NT2/D1 (cell line): ENCODE data around the gene TPP2.

Source experiments
- DNase-seq: peaks from one replicate; pipeline ENCODE4 v3.0.0-alpha.2; 2011; ENCODE audit warnings: low read depth, low spot score
- H3K27me3 ChIP-seq: 2 replicates; pipeline ENCODE4 v1.6.0; 2011; ENCODE audit warnings: mild to moderate bottlenecking; ENCODE audit not compliant: insufficient read length, insufficient read depth
- H3K36me3 ChIP-seq: 2 replicates; pipeline ENCODE4 v1.6.1; 2011; ENCODE audit warnings: mild to moderate bottlenecking, low read length, mixed read lengths; ENCODE audit not compliant: insufficient read depth, insufficient read length
- H3K4me1 ChIP-seq: 2 replicates; pipeline ENCODE4 v1.5.1; 2011; ENCODE audit not compliant: insufficient read depth, insufficient read length
- H3K4me3 ChIP-seq: 2 replicates; pipeline ENCODE4 v1.5.1; 2011; ENCODE audit warnings: low read depth; ENCODE audit not compliant: insufficient read length
- H3K9ac ChIP-seq: 2 replicates; pipeline ENCODE4 v1.6.0; 2011; ENCODE audit warnings: low read depth; ENCODE audit not compliant: insufficient read length
- H3K9me3 ChIP-seq: 2 replicates; pipeline ENCODE4 v1.5.1; 2011; ENCODE audit warnings: mild to moderate bottlenecking, low read length; ENCODE audit not compliant: insufficient read depth
- SUZ12 ChIP-seq: IDR thresholded peaks from 2 replicates; pipeline ENCODE4 v1.6.1; 2011; ENCODE audit not compliant: insufficient read length, insufficient read depth; ENCODE audit errors: extremely low read depth
- YY1 ChIP-seq: IDR thresholded peaks from 2 replicates; pipeline ENCODE4 v1.6.1; 2011; ENCODE audit not compliant: insufficient read length, insufficient read depth
- ZNF274 ChIP-seq: IDR thresholded peaks from 2 replicates; pipeline ENCODE4 v1.6.1; 2011; ENCODE audit warnings: mild to moderate bottlenecking, low read depth, low read length

TPP2 gene

GRCh38 chr13:102563267-102563666 is 33.5 kb upstream of the TPP2 start:
- TF ChIP-seq YY1: no peak
- no peak for TF ChIP-seq ZNF274
- no peak for TF ChIP-seq SUZ12
- no peaks in the 10 kb centered on the region for H3K36me3 ChIP-seq
- H3K9me3 ChIP-seq: no peaks in the 10 kb centered on the region
- no peaks in the 10 kb centered on the region for H3K4me1 ChIP-seq
- H3K9ac ChIP-seq: no peak overlapping the region
- H3K27me3 ChIP-seq: no peaks in the 10 kb centered on the region
- no peak for DNase-seq
- no peak overlapping the region for H3K4me3 ChIP-seq

DNA sequence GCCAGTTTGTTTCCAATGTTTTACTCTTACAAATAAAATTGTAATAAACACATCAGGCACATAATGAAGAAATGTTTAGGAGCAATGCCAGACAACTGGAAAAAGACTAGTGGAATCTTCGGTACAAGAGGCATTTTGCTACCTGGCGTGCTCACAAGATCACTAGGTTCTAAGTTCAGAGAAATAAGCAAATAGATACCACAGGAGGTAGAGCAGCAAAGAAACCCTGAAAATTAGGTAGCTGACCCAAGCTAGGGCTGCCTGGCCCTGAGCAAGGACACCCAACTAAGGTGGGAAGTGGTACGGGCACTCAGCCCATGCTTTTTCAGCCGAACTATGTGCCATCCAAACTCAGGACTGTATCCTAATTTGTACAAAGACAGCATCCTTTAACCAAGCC is 32.2 kb upstream of the TPP2 start:
- Histone ChIP-seq H3K9ac (no peak overlapping the region), H3K36me3 (no peaks in the 10 kb centered on the region), H3K9me3 (no peaks in the 10 kb centered on the region), H3K4me1 (no peaks in the 10 kb centered on the region), H3K27me3 (no peaks in the 10 kb centered on the region), H3K4me3 (no peak overlapping the region)
- TF ChIP-seq YY1 (no peak), SUZ12 (no peak)
- DNase-seq: no peak

GRCh38 chr13:102566513-102566912 is 30.3 kb upstream of the TPP2 start:
- no peak for TF ChIP-seq SUZ12
- no peak for TF ChIP-seq YY1
- no peak for TF ChIP-seq ZNF274
- no peaks in the 10 kb centered on the region for H3K9me3 ChIP-seq
- H3K4me1 ChIP-seq: no peaks in the 10 kb centered on the region
- DNase-seq: no peak
- H3K4me3 ChIP-seq: no peak overlapping the region
- H3K9ac ChIP-seq: no peak overlapping the region
- no peaks in the 10 kb centered on the region for H3K27me3 ChIP-seq
- no peaks in the 10 kb centered on the region for H3K36me3 ChIP-seq

DNA sequence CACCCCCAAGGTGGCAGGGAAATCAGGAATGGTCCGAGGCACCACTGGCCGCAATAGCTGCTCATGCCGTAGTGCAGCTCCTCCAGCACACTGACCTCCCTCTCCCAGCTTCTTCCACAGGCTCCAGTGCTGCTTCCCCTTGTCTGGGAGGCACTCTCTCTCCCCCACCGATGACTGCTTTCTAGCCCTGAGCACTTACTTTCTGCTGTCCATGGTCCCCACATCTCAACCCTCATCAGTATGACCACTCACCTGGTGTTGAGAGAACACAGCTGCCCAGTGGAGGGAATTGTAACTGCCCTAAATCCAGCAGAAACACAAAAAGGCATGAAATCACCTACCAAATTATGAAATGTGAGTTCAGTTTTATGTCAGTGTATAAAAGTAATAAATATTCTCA is 28.9 kb upstream of the TPP2 start:
- no peaks in the 10 kb centered on the region for H3K27me3 ChIP-seq
- no peaks in the 10 kb centered on the region for H3K9me3 ChIP-seq
- no peaks in the 10 kb centered on the region for H3K36me3 ChIP-seq
- no peak for DNase-seq
- H3K4me1 ChIP-seq: no peaks in the 10 kb centered on the region
- H3K4me3 ChIP-seq: no peak overlapping the region
- TF ChIP-seq YY1 (no peak), ZNF274 (no peak), SUZ12 (no peak)
- H3K9ac ChIP-seq: no peak overlapping the region

DNA sequence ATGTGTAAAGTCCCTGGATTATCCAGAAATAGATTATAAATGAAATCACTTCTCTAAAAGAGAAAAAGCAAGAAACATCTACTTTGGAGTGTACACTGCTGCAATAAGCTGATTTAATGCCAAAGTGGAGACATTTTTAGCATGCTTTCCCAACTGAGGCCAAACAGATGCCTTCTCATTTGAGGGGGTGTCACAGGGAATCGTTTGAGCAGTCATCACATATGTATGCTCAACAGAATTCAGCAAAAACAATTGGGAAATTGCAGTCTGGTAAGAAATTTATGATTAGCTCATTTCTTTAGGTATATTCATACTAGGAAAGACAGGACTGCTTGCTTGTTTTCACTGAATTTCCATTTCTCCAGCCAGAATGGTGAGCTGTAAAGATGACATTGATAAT is 27.3 kb upstream of the TPP2 start:
- no peaks in the 10 kb centered on the region for H3K27me3 ChIP-seq
- H3K9me3 ChIP-seq: no peaks in the 10 kb centered on the region
- TF ChIP-seq YY1: no peak
- TF ChIP-seq SUZ12: no peak
- no peak for TF ChIP-seq ZNF274
- H3K9ac ChIP-seq: no peak overlapping the region
- no peak overlapping the region for H3K4me3 ChIP-seq
- DNase-seq: no peak
- no peaks in the 10 kb centered on the region for H3K36me3 ChIP-seq
- H3K4me1 ChIP-seq: no peaks in the 10 kb centered on the region

- Histone ChIP-seq H3K4me1 (no peaks in the 10 kb centered on the region), H3K27me3 (no peaks in the 10 kb centered on the region), H3K36me3 (no peaks in the 10 kb centered on the region), H3K9me3 (no peaks in the 10 kb centered on the region), H3K4me3 (no peak overlapping the region), H3K9ac (no peak overlapping the region)
- no peak for DNase-seq
- no peak for TF ChIP-seq ZNF274
- no peak for TF ChIP-seq YY1
- no peak for TF ChIP-seq SUZ12
These were observed 25.7 kb upstream of the TPP2 start for GRCh38 chr13:102571075-102571474.

GRCh38 chr13:102572323-102572722 is 24.5 kb upstream of the TPP2 start:
- Histone ChIP-seq H3K27me3 (no peaks in the 10 kb centered on the region), H3K4me3 (no peak overlapping the region), H3K9ac (no peak overlapping the region), H3K4me1 (no peaks in the 10 kb centered on the region), H3K36me3 (no peaks in the 10 kb centered on the region), H3K9me3 (no peaks in the 10 kb centered on the region)
- TF ChIP-seq SUZ12 (no peak), YY1 (no peak), ZNF274 (no peak)
- no peak for DNase-seq
